Chondrocyte (in vitro differentiated cells): ENCODE results near the gene NAGLU. TPM values are rescaled to one million over a fixed set of nuclear protein-coding genes. Genes with fewer than 3 reads are reported as not detected.

Source experiments
- DNase-seq: peaks from one replicate; pipeline ENCODE4 v3.0.0; 2021; ENCODE audit warnings: mixed read lengths, low spot score
- H3K27ac Mint-ChIP-seq: one replicate; pipeline ENCODE4 v1.8.0; 2021; ENCODE audit warnings: mild to moderate bottlenecking, moderate library complexity, mixed read lengths; ENCODE audit not compliant: unreplicated experiment
- H3K27me3 Mint-ChIP-seq: 2 replicates; pipeline ENCODE4 v1.8.0; 2021; ENCODE audit warnings: low read depth, mixed read lengths
- H3K36me3 Mint-ChIP-seq: 2 replicates; pipeline ENCODE4 v1.8.0; 2021; ENCODE audit warnings: low read depth, mixed read lengths
- H3K4me1 Mint-ChIP-seq: 2 replicates; pipeline ENCODE4 v1.8.0; 2021; ENCODE audit warnings: low read depth, mild to moderate bottlenecking, mixed read lengths
- H3K4me3 Mint-ChIP-seq: one replicate; pipeline ENCODE4 v1.8.0; 2021; ENCODE audit warnings: mild to moderate bottlenecking, moderate library complexity, mixed read lengths; ENCODE audit not compliant: unreplicated experiment
- H3K9me3 Mint-ChIP-seq: 2 replicates; pipeline ENCODE4 v1.8.0; 2021; ENCODE audit warnings: low read depth, mixed read lengths
- total RNA-seq: library from RNA; stranded (reverse); gene quantifications from 3 replicates; pipeline ENCODE4 v1.2.1, GENCODE V29; 2021
- TF ChIP-seq, protein P1 (sequence below): fragments of 200-600 bp; sonication (generic); IDR thresholded peaks from 2 replicates; pipeline ENCODE4 v1.5.0; 2021; ENCODE audit warnings: antibody characterized with exemption, mild to moderate bottlenecking, moderate library complexity

Gene NAGLU
- total RNA-seq, 1 donor from 2014 or later: 66.4 TPM

DNA sequence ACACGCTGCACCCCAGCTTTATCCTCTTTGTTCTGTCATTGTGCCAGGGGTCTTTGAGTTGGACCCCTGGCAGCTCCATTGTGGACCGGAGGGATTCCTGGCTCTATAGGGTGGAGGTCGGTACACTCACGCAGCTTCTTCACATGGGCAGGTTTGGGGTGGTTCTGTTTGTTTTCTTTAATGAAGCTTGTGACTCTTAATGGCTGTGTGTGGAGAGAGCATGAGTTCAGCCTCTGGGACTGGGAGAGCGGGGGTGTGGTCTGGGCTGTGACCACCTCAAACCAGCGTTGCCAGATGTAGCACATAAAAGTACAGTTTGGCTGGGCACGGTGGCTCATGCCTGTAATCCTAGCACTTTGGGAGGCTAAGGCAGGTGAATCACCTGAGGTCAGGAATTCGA lies 21.2 kb upstream of the NAGLU start:
- Mint-ChIP-seq H3K4me3 (no peak overlapping the region), H3K27me3 (no peaks in the 10 kb centered on the region), H3K9me3 (no peaks in the 10 kb centered on the region), H3K36me3 (peaks cover 8% of the 10 kb centered on the region), H3K4me1 (peaks cover 50% of the 10 kb centered on the region), H3K27ac (peak overlapping the region; percentile 25)
- DNase-seq: peak; percentile 25
- TF ChIP-seq, protein P1, sequence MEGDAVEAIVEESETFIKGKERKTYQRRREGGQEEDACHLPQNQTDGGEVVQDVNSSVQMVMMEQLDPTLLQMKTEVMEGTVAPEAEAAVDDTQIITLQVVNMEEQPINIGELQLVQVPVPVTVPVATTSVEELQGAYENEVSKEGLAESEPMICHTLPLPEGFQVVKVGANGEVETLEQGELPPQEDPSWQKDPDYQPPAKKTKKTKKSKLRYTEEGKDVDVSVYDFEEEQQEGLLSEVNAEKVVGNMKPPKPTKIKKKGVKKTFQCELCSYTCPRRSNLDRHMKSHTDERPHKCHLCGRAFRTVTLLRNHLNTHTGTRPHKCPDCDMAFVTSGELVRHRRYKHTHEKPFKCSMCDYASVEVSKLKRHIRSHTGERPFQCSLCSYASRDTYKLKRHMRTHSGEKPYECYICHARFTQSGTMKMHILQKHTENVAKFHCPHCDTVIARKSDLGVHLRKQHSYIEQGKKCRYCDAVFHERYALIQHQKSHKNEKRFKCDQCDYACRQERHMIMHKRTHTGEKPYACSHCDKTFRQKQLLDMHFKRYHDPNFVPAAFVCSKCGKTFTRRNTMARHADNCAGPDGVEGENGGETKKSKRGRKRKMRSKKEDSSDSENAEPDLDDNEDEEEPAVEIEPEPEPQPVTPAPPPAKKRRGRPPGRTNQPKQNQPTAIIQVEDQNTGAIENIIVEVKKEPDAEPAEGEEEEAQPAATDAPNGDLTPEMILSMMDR: no peak

DNA sequence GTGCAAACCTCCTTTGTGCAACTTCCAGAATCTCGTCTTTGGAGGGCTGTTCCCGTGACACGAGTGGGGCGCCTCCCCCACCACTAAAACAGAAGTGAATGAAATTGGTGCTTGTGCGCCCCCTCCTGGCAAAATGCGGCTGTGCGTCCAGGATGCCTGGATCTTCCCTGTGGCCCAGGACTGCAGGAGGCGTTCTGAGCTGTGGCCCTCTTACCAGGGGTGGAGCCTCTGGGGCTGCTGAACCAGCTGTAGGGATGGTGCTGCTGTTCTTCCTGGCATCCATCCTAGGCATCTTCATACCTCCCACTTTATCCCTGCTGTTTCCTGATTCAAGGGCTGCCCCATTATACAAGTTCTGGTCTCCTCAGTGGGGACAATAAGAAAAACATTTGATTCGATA lies 18.5 kb upstream of the NAGLU start:
- H3K27ac Mint-ChIP-seq: peak overlapping the region; percentile 97
- peaks cover 1% of the 10 kb centered on the region for H3K36me3 Mint-ChIP-seq
- TF ChIP-seq, protein P1: peak; percentile 100
- H3K27me3 Mint-ChIP-seq: no peaks in the 10 kb centered on the region
- H3K4me1 Mint-ChIP-seq: peaks cover 74% of the 10 kb centered on the region
- no peaks in the 10 kb centered on the region for H3K9me3 Mint-ChIP-seq
- H3K4me3 Mint-ChIP-seq: no peak overlapping the region
- DNase-seq: peak; percentile 46

DNA sequence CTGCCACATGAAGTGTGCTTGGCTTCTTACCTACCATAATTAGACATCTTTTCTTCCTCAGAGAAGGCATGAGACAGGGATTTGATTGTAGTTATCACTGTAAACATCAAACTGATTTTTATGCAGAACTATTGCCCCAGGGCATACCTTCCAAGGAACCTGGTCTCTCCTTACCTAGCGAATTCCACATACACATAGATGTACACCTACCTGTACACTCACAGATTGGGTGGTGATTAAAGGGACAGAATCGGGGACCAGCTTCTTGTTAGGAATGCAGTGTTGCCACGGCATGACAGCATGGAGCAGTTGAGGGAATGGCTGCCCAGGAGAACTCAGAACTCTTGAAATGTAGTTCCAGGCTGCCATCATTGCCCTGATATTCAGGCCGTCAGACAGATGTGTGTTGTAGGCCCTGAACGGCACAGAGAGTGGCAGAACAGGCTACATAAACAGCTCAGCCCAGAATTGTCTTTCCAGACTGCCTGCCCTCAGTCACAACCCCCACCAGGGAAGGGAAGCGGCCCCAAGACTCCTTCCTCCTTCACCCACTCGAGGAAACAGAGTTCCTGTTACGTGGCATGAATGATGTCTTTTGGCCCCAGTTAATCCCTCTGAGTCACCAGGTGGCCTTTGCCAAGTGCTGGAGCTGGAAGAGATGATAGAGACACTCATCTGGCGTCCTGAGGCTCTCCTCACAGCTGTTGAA lies 17.8 kb upstream of the NAGLU start:
- peak overlapping the region; percentile 29 for H3K4me3 Mint-ChIP-seq
- H3K4me1 Mint-ChIP-seq: peaks cover 76% of the 10 kb centered on the region
- peak; percentile 52 for DNase-seq
- H3K27me3 Mint-ChIP-seq: no peaks in the 10 kb centered on the region
- TF ChIP-seq, protein P1: no peak
- peak overlapping the region; percentile 97 for H3K27ac Mint-ChIP-seq
- no peaks in the 10 kb centered on the region for H3K9me3 Mint-ChIP-seq
- peaks cover 1% of the 10 kb centered on the region for H3K36me3 Mint-ChIP-seq

DNA sequence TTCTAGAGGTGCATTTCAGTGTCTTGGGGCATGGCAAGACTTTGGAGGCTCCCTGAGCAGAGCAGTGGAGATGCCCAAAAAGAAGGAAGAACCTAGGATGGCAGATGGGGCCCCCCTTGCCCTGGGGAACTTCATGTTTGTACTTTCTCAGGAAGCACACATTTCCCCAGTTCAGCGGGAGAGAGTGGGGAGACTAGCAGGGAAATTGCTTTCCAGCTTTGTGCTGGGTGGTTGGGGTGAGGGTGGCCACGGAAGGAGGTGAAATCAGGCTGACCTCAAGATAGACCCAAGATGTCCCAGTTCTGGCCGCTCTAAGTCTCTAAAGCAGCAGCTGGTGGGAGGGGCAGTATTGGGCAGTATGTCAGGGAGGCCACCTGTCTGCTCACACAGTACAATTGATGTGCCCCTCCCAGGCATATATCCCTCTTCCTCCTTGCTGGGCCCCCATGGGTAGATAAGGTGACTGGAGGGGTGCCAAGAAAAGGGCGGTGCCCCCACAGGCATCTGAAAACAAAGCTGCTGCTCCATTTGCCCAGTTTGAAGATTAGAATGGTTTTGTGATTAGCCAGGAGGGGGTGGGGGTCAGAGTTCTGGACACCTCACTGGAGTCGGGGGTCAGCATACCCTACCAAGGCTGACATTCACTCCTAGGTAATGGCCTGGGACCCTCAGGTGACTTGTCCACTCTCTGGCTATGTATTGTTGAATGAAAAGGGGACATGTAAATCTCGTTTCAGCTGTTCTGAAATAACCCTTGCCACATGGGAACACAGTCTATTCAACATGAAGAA lies 17.1 kb upstream of the NAGLU start:
- Mint-ChIP-seq H3K36me3 (peaks cover 1% of the 10 kb centered on the region), H3K9me3 (no peaks in the 10 kb centered on the region), H3K4me3 (peak overlapping the region; percentile 29), H3K27ac (peak overlapping the region; percentile 97), H3K4me1 (peaks cover 78% of the 10 kb centered on the region), H3K27me3 (no peaks in the 10 kb centered on the region)
- TF ChIP-seq, protein P1: no peak
- DNase-seq: peak; percentile 46
